H9 (cell line): ENCODE measurements around the gene ST6GALNAC6. TPM values are rescaled to one million over a fixed set of nuclear protein-coding genes. Genes with fewer than 3 reads are reported as not detected.

Experiments used
- DNase-seq: peaks from one replicate; pipeline ENCODE4 v3.0.0-alpha.2; 2017
- H2AFZ ChIP-seq: one replicate; pipeline ENCODE4 v1.6.1; 2013; ENCODE audit warnings: mild to moderate bottlenecking, low read length, control low read depth, moderate library complexity
- H2AK5ac ChIP-seq: 2 replicates; pipeline ENCODE4 v1.6.1; 2013; ENCODE audit warnings: low read length, control low read depth, mixed read lengths; ENCODE audit not compliant: insufficient read length
- H2BK120ac ChIP-seq: one replicate; pipeline ENCODE4 v1.6.1; 2013; ENCODE audit warnings: low read depth, mild to moderate bottlenecking, low read length, control low read depth, inconsistent platforms; ENCODE audit not compliant: poor library complexity, severe bottlenecking
- H2BK12ac ChIP-seq: 2 replicates; pipeline ENCODE4 v1.6.1; 2013; ENCODE audit warnings: low read length, control low read depth, mixed read lengths, low read depth; ENCODE audit not compliant: insufficient read length
- H2BK15ac ChIP-seq: 2 replicates; pipeline ENCODE4 v1.6.1; 2013; ENCODE audit warnings: low read depth, low read length, control low read depth
- H2BK20ac ChIP-seq: one replicate; pipeline ENCODE4 v1.6.1; 2013; ENCODE audit warnings: low read depth, mild to moderate bottlenecking, low read length, control low read depth, inconsistent platforms; ENCODE audit not compliant: poor library complexity, severe bottlenecking
- H2BK5ac ChIP-seq: 2 replicates; pipeline ENCODE4 v1.6.1; 2013; ENCODE audit warnings: low read length, control low read depth, mixed read lengths; ENCODE audit not compliant: insufficient read length
- H3K14ac ChIP-seq: 2 replicates; pipeline ENCODE4 v1.6.1; 2013; ENCODE audit warnings: low read length, control low read depth; ENCODE audit not compliant: insufficient read depth
- H3K18ac ChIP-seq: 2 replicates; pipeline ENCODE4 v1.6.1; 2013; ENCODE audit warnings: low read depth, mild to moderate bottlenecking, mixed read lengths, low read length, control low read depth; ENCODE audit not compliant: insufficient read length
- H3K23ac ChIP-seq: 2 replicates; pipeline ENCODE4 v1.6.1; 2013; ENCODE audit warnings: low read length, control low read depth, mixed read lengths, low read depth; ENCODE audit not compliant: insufficient read length
- H3K23me2 ChIP-seq: 2 replicates; pipeline ENCODE4 v1.6.1; 2013; ENCODE audit warnings: low read depth, mild to moderate bottlenecking, mixed read lengths, low read length, control low read depth; ENCODE audit not compliant: insufficient read length, poor library complexity, severe bottlenecking
- H3K27ac ChIP-seq: 2 replicates; pipeline ENCODE4 v1.5.1; 2013; ENCODE audit warnings: low read length, control low read depth, mixed read lengths, low read depth; ENCODE audit not compliant: insufficient read length
- H3K27me3 ChIP-seq: 2 replicates; pipeline ENCODE4 v1.6.1; 2013; ENCODE audit warnings: low read length, control low read depth, inconsistent platforms; ENCODE audit not compliant: insufficient read depth
- H3K4ac ChIP-seq: 2 replicates; pipeline ENCODE4 v1.6.1; 2013; ENCODE audit warnings: low read depth, mild to moderate bottlenecking, control low read depth, inconsistent platforms, low read length, moderate library complexity
- H3K4me1 ChIP-seq: 2 replicates; pipeline ENCODE4 v1.6.1; 2013; ENCODE audit warnings: low read length, control low read depth, inconsistent platforms; ENCODE audit not compliant: insufficient read depth
- H3K4me2 ChIP-seq: 2 replicates; pipeline ENCODE4 v1.6.1; 2013; ENCODE audit warnings: low read length, control low read depth, mixed read lengths; ENCODE audit not compliant: insufficient read length, insufficient read depth
- H3K56ac ChIP-seq: 2 replicates; pipeline ENCODE4 v1.6.1; 2013; ENCODE audit warnings: low read depth, mild to moderate bottlenecking, mixed read lengths, low read length, control low read depth; ENCODE audit not compliant: insufficient read length
- H3K79me1 ChIP-seq: 2 replicates; pipeline ENCODE4 v1.6.1; 2013; ENCODE audit warnings: low read depth, mild to moderate bottlenecking, moderate library complexity, low read length, control low read depth, inconsistent platforms; ENCODE audit not compliant: insufficient read depth, poor library complexity, severe bottlenecking
- H3K79me2 ChIP-seq: 2 replicates; pipeline ENCODE4 v1.6.1; 2013; ENCODE audit warnings: low read length, control low read depth, inconsistent platforms; ENCODE audit not compliant: insufficient read depth
- H3K9ac ChIP-seq: 2 replicates; pipeline ENCODE4 v1.6.1; 2013; ENCODE audit warnings: low read length, control low read depth, mixed read lengths; ENCODE audit not compliant: insufficient read length; ENCODE audit errors: extremely low read depth
- H3K9me3 ChIP-seq: one replicate; pipeline ENCODE4 v1.6.1; 2013; ENCODE audit warnings: low read depth, low read length, inconsistent platforms; ENCODE audit not compliant: control insufficient read depth
- H3T11ph ChIP-seq: one replicate; pipeline ENCODE4 v1.6.1; 2013; ENCODE audit warnings: mild to moderate bottlenecking, low read length, control low read depth, inconsistent platforms
- H4K20me1 ChIP-seq: one replicate; pipeline ENCODE4 v1.6.1; 2013; ENCODE audit not compliant: control insufficient read depth, insufficient read length, insufficient read depth
- H4K5ac ChIP-seq: 2 replicates; pipeline ENCODE4 v1.6.1; 2013; ENCODE audit warnings: low read depth, mild to moderate bottlenecking, mixed read lengths, low read length, control low read depth; ENCODE audit not compliant: insufficient read length
- H4K8ac ChIP-seq: replicated peaks from 2 replicates; pipeline ENCODE4 v1.6.1; 2013; ENCODE audit warnings: low read length, control low read depth, mixed read lengths, low read depth; ENCODE audit not compliant: insufficient read length
- H4K91ac ChIP-seq: 2 replicates; pipeline ENCODE4 v1.6.1; 2013; ENCODE audit warnings: low read depth, mild to moderate bottlenecking, moderate library complexity, mixed read lengths, low read length, control low read depth; ENCODE audit not compliant: insufficient read length
- H3K27ac Mint-ChIP-seq, 3 experiments: 2 replicates in 2 of 3; 3 replicates in 1 of 3; pipeline ENCODE4 v1.8.0; 2020 to 2021; ENCODE audit warnings: mixed read lengths in 3 of 3, mild to moderate bottlenecking in 1 of 3, moderate library complexity in 1 of 3
- H3K27me3 Mint-ChIP-seq: 2 replicates; pipeline ENCODE4 v1.8.0; 2021; ENCODE audit warnings: low read depth, mild to moderate bottlenecking, moderate library complexity, mixed read lengths
- H3K36me3 Mint-ChIP-seq, 3 experiments: 2 replicates in 2 of 3; 3 replicates in 1 of 3; pipeline ENCODE4 v1.8.0; 2020 to 2021; ENCODE audit warnings: low read depth in 3 of 3, mixed read lengths in 3 of 3; ENCODE audit not compliant: insufficient read depth in 1 of 3
- H3K4me1 Mint-ChIP-seq, 2 experiments: 2 replicates each; pipeline ENCODE4 v1.8.0; 2020; ENCODE audit warnings: mixed read lengths in 2 of 2
- H3K4me3 Mint-ChIP-seq, 2 experiments: 2 replicates in 1 of 2; 3 replicates in 1 of 2; pipeline ENCODE4 v1.8.0; 2020 to 2021; ENCODE audit warnings: mild to moderate bottlenecking in 2 of 2, mixed read lengths in 2 of 2, moderate library complexity in 1 of 2
- H3K9me3 Mint-ChIP-seq, 2 experiments: 2 replicates in 1 of 2; 3 replicates in 1 of 2; pipeline ENCODE4 v1.8.0; 2020; ENCODE audit warnings: mild to moderate bottlenecking in 2 of 2, mixed read lengths in 2 of 2, moderate library complexity in 1 of 2
- CTCF ChIP-seq: fragments of 200-600 bp; sonication (generic); conservative IDR thresholded peaks from 3 replicates; pipeline ENCODE4 v1.8.0; 2021; ENCODE audit warnings: antibody characterized with exemption, mild to moderate bottlenecking
- WGBS: extraction: QIAGEN DNeasy Blood & Tissue Kit; methylation state at CpG from one replicate; pipeline ENCODE4 v1.1.7; 2013; ENCODE audit warnings: missing lambda C conversion rate, low lambda C conversion rate, mixed read lengths; ENCODE audit not compliant: insufficient read length; ENCODE audit errors: extremely low coverage; 5-methylcytosine and 5-hydroxymethylcytosine counted together
- total RNA-seq: library from RNA; stranded (reverse); gene quantifications from 2 replicates; pipeline ENCODE4 v1.2.1, GENCODE V29; 2021

The ST6GALNAC6 gene
- total RNA-seq, 1 experiment from 2014 or later = 29.8 TPM

GRCh38 chr9:127880143-127880542 is 19.3 kb downstream of the ST6GALNAC6 start:
- Histone ChIP-seq H2AFZ (no peak overlapping the region), H3K9me3 (no peaks in the 10 kb centered on the region), H3K4me1 (no peaks in the 10 kb centered on the region), H2AK5ac (no peak overlapping the region), H3K27me3 (no peaks in the 10 kb centered on the region), H4K5ac (no peak overlapping the region), H3K4ac (no peak overlapping the region), H3T11ph (no peak overlapping the region), H4K20me1 (no peaks in the 10 kb centered on the region), H4K91ac (no peak overlapping the region), H2BK12ac (no peak overlapping the region), H3K4me2 (no peak overlapping the region), H3K79me1 (no peaks in the 10 kb centered on the region), H2BK5ac (no peak overlapping the region), H3K56ac (no peak overlapping the region), H3K18ac (no peak overlapping the region), H3K23me2 (peaks cover 12% of the 10 kb centered on the region), H3K27ac (no peak overlapping the region), H4K8ac (no peak overlapping the region), H2BK20ac (no peak overlapping the region), H3K14ac (no peak overlapping the region), H2BK15ac (no peak overlapping the region), H3K9ac (no peak overlapping the region), H3K23ac (no peak overlapping the region), H3K79me2 (no peaks in the 10 kb centered on the region), H2BK120ac (no peak overlapping the region)
- Mint-ChIP-seq H3K36me3 (peaks cover 0 to 10% (median 4%) of the 10 kb centered on the region in 3 experiments; a peak in 4 of 7 replicates), H3K4me3 (no peak overlapping the region), H3K27me3 (no peaks in the 10 kb centered on the region; the same call in none of the 2 replicates), H3K4me1 (peaks cover 8 to 25% of the 10 kb centered on the region in 2 experiments; a peak in 3 of 4 replicates), H3K9me3 (no peaks in the 10 kb centered on the region), H3K27ac (no peak overlapping the region)
- no peak for DNase-seq
- TF ChIP-seq CTCF = no peak
- WGBS = no CpG with 5 or more reads among the region's 8 CpGs
